Stimulated activated CD4-positive, alpha-beta T cell treated with anti-CD3 and anti-CD28 coated beads, Interleukin-1b, Interleukin-23, amount 100 ng/mL, for 1 hour (primary cell): Measurements from ENCODE around the gene PLA2G12A.
"Not testable (repeated sequence)": the region's sequence is repeated elsewhere in the genome, so short reads cannot be mapped to it uniquely, and the experiment has no call there.

Source experiments
- DNase-seq, 2 donors: peaks; one replicate each; pipeline ENCODE4 v3.0.0-alpha.2; 2020; ENCODE audit warnings: low read depth in 2 of 2

PLA2G12A gene

DNA sequence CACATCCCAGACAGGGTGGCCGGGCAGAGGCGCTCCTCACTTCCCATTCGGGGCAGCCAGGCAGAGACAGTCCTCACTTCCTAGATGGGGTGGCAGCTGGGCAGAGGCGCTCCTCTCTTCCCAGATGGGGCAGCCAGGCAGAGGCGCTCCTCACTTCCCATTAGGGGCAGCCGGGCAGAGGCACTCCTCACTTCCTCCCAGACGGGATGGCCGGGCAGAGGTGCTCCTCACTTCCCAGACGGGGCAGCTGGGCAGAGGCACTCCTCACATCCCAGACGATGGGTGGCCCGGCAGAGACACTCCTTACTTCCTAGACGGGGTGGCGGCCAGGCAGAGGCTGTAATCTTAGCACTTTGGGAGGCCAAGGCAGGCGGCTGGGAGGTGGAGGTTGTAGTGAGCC lies 50.9 kb downstream of the PLA2G12A start:
- not testable (repeated sequence) for DNase-seq

DNA sequence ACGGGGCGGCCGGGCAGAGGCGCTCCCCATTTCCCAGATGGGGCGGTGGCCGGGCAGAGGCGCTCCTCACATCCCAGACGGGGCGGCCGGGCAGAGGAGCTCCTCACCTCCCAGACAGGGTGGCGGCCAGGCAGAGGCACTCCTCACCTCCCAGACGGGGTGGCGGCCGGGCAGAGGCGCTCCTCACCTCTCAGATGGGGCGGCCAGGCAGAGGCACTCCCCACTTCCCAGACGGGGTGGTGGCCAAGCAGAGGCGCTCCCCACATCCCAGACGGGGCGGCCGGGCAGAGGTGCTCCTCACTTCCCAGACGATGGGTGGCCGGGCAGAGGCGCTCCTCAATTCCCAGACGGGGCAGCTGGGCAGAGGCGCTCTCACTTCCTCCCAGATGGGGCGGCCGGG lies 51.4 kb downstream of the PLA2G12A start:
- DNase-seq = not testable (repeated sequence)

DNA sequence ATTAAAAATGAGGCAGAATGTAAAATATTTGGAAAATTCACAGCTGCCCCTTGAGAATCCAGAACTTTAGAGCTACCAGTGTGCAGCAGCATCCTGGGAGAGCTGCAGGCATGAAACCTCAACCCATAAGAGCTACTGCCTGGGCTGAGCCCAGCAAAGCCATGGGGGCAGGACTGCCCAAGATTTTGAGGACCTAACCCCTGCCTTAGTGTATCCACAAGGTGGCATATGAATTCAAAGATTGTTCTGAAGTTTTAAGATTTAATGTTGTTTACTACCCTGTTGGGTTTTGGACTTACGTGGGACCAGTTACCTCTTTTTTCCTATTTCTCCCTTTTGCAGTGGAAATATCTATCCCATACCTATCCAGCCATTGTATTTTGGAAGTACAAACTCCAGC lies 53.0 kb downstream of the PLA2G12A start:
- no peak for DNase-seq

DNA sequence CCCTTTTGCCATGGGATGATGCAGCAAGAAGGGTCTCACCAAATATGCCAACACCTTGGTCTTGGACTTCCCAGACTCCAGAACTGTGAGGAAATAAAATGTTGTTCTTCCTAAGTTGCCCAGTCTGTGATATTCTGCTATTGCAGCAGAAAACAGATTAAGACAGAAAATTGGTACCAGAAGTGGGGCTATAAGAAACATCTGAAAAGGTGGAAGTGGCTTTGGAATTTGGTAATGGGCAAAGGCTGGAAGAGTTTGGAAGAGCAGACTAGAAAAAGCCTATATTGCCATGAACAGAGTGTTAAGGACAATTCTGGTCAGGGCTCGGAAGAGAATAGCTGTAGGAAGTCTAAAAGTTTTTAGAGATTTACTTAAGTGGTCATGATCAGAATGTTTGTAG lies 54.0 kb downstream of the PLA2G12A start:
- no peak for DNase-seq

DNA sequence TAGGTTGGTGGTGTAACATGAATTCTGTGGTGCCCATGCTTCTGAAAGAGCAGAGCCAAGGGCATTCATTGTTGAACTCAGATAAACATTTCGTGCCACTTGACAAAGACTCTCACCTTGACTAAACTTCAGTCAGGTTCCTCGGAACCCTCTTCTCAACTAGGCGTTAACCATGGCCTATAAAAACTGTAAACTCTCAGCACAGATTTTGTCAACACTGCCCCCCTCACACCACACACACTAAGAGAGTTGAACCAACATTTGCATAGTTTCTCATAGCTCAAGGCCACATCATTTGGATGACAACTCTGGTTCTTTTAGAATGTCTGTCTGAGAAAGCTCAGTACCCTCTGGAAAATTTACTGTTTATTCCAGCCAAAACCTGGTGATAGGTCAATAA lies 54.7 kb downstream of the PLA2G12A start:
- DNase-seq = no peak

DNA sequence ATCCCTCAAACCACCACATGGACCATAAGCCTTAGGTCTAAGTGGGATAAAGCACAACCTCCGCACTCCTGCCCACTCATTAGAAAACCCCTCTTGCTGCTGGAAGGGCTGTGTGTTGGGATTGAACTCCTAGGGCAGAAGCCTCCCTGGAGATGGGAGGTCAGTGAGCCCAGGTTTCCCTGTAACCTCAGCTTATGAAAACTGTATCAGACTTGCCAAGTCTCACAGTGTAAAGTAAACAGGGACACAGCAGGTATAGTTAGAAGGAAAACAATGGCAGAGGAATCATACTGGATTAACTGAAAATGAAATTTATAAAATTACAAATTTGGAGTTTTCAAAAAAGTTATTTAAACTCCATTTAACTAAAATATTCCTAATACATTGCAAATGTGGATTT lies 56.6 kb downstream of the PLA2G12A start:
- DNase-seq = no peak

DNA sequence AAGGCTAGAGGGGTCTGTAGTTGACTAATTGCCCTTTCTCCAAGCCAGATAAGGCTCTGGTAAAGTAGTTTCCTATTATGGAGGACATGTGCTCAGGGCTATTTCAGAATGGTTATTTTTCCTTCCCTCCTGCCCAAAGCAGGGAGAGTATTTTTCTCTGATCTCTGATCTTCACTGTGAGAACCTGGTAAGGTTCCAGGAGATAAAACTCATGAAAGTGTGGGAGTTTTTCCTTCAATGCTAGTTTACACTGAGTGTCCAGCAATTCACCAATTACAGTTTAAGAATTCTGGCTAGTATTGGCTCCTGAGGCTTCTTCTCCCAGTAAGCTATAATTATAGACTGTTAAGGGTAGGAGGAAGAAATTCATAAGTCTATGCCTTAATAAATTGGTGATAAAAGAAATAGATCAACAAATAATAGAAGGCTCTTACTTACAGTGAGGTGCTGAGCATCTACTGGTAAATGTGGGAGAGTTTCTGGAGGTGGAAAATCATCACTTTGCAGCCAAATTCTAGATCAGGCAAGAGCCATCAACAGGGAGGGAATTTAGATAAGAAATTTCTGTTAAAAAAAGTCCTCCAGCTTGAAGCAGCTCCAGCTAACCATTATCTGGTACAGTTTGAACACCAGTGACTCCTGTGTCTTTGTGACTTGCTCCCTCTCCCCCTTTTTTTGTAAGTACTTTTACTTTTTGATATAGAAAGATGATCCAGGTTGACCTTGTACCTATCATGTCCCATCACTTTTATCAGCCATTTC lies 57.5 kb downstream of the PLA2G12A start:
- DNase-seq = no peak

DNA sequence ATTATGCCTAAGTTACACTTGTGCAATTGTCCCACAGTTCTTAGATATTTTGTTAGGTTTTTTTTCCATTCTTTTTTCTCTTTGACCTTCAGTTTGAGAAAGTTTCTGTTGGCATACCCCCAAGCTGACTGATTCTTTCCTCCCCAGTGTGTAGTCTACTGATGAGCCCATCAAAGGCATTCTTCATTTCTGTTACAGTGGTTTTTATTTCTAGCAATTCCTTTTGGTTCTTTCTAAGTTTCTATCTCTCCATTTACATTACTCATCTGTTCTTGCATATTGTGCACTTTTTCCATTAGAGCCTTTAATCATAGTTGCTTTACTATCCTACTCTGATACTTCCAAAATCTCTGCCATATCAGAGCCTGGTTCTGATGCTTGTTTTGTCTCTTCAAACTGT lies 58.5 kb downstream of the PLA2G12A start:
- no peak for DNase-seq

DNA sequence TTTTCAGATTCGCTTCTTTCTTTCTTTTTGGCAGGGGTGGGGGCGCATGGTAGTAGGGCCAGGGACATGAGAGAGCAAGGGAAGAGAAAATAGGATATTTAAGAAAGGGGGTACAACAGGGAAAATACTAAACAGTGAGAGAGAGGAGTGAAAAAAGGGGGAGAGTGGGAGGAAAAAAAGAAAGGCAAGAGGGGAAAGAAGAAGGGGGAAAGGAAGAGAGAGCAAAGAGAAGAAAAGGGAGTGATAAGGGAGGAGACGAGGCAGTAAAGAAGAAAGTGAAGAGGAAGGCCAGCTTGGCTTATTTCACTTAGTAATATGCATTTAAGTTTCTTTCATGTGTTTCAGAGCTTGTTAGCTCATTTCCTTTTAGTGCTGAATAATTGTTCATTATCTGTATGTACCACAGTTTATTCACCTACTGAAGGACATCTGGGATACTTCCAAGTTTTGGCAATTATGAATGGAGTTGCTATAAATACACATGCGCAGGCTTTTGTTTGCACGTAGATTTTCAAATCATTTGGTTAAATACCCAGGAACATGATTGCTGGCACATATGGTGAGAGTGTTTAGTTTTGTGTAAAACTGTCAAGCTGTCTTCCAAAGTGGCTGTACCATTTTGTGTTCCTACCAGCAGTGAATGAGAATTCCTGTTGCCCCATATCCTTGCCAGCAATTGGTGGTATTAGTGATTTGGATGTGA lies 63.9 kb downstream of the PLA2G12A start:
- no peak for DNase-seq

DNA sequence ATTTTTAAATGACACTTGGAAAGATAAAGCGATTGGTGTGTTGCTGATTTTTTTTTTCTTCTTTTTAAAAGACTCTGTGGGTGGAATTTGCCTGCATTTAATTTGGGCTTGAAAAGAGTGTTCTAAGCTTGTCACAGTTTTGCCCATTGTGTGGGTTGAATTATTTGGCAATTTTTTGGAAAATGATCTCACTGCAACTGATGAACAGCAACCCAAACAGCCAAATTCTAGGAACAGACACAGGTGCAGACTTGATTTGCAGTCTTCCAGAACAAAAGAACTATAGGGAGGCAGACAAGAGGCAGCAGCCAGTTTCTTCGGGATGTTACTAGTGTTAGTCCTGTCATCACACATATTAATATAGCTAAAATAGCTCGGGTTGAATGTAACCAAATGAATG lies 67.1 kb downstream of the PLA2G12A start:
- no peak for DNase-seq

DNA sequence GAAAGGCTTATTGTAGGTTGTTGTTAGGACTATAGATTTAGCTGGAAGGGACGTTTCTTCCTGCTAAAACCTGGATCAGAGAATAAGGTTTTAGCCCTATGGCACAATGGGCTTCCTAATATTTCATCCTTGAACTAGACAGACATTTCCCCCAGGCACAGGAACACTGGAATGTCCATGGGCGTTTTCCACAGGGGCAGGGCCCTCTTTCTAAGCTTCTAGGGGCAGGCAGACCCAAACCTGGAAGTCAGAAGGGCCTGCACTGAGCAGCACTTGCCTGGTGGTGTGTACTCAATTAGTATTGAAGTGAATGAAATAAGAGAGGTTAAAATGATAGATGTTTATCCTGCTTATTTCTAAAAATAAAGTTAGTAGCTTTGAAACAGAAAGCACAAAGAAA lies 67.8 kb downstream of the PLA2G12A start:
- DNase-seq = no peak
